ENCODE data around the gene VPS25.

Gene VPS25

DNA sequence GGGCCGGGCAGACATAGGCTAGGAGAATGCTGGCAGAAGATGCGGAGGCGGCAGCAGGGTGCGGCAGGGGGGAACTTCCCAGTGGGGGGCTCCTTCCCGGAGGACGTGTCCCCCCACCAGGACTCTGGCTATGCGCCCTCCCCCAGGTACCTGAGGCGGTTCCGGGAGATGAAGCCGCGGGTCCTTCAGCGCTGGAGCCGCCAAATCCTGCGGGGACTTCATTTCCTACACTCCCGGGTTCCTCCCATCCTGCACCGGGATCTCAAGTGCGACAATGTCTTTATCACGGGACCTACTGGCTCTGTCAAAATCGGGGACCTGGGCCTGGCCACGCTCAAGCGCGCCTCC, 10.5 kb downstream of the VPS25 start:
- no peaks in the 10 kb centered on the region for H3K36me3 ChIP-seq (ENCODE audit: low read length)
- H2AFZ ChIP-seq (ENCODE audit: low read depth, low read length, severe bottlenecking) = no peak overlapping the region
- H3K4me2 ChIP-seq (ENCODE audit: low read depth, low read length, poor library complexity, severe bottlenecking) = no peak overlapping the region
- H3K27ac ChIP-seq (ENCODE audit: low read depth, low read length) = no peak overlapping the region
- no peaks in the 10 kb centered on the region for H3K27me3 ChIP-seq (ENCODE audit: low read length)
- H3K9me3 ChIP-seq (ENCODE audit: insufficient read depth, low read length) = no peaks in the 10 kb centered on the region
- no peaks in the 10 kb centered on the region for H3K9me2 ChIP-seq (replicated peaks; ENCODE audit: insufficient read depth, low read length)
- no peak overlapping the region for H3K9ac ChIP-seq (ENCODE audit: low read length)
- H3K79me2 ChIP-seq (ENCODE audit: insufficient read depth, low read length) = no peaks in the 10 kb centered on the region
- TF ChIP-seq EZH2phosphoT487 (conservative IDR thresholded peaks at IDR 0.05; ENCODE audit: low read length) = no peak
- TF ChIP-seq, protein P1, sequence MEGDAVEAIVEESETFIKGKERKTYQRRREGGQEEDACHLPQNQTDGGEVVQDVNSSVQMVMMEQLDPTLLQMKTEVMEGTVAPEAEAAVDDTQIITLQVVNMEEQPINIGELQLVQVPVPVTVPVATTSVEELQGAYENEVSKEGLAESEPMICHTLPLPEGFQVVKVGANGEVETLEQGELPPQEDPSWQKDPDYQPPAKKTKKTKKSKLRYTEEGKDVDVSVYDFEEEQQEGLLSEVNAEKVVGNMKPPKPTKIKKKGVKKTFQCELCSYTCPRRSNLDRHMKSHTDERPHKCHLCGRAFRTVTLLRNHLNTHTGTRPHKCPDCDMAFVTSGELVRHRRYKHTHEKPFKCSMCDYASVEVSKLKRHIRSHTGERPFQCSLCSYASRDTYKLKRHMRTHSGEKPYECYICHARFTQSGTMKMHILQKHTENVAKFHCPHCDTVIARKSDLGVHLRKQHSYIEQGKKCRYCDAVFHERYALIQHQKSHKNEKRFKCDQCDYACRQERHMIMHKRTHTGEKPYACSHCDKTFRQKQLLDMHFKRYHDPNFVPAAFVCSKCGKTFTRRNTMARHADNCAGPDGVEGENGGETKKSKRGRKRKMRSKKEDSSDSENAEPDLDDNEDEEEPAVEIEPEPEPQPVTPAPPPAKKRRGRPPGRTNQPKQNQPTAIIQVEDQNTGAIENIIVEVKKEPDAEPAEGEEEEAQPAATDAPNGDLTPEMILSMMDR (IDR thresholded peaks at IDR 0.05; ENCODE audit: insufficient read depth, low read length, poor library complexity, severe bottlenecking) = no peak
- H3K4me3 ChIP-seq (ENCODE audit: insufficient read depth, low read length, poor library complexity, severe bottlenecking) = no peak overlapping the region
- H3F3A ChIP-seq (ENCODE audit: insufficient read depth) = no peaks in the 10 kb centered on the region
- H4K20me1 ChIP-seq (ENCODE audit: low read depth, low read length) = no peaks in the 10 kb centered on the region

DNA sequence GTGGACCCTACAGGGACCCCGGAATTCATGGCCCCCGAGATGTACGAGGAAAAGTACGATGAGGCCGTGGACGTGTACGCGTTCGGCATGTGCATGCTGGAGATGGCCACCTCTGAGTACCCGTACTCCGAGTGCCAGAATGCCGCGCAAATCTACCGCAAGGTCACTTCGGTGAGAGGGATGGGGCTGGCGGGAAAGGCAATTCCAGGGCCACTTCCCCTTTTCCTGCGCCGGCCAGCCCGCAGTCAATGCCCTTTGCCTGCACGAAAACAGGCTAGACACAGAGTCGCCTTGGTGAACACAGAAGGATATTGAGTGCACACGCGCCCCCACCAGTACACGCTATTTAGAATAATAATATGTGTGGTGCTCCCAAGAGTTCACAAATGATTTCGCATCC, 11.2 kb downstream of the VPS25 start:
- H3K9ac ChIP-seq (ENCODE audit: low read length) = no peak overlapping the region
- no peak overlapping the region for H3K4me3 ChIP-seq (ENCODE audit: insufficient read depth, low read length, poor library complexity, severe bottlenecking)
- H3K79me2 ChIP-seq (ENCODE audit: insufficient read depth, low read length) = no peaks in the 10 kb centered on the region
- H4K20me1 ChIP-seq (ENCODE audit: low read depth, low read length) = no peaks in the 10 kb centered on the region
- no peaks in the 10 kb centered on the region for H3K9me2 ChIP-seq (replicated peaks; ENCODE audit: insufficient read depth, low read length)
- H3K27me3 ChIP-seq (ENCODE audit: low read length) = no peaks in the 10 kb centered on the region
- H3K9me3 ChIP-seq (ENCODE audit: insufficient read depth, low read length) = no peaks in the 10 kb centered on the region
- H3F3A ChIP-seq (ENCODE audit: insufficient read depth) = no peaks in the 10 kb centered on the region
- no peak overlapping the region for H3K4me2 ChIP-seq (ENCODE audit: low read depth, low read length, poor library complexity, severe bottlenecking)
- no peak overlapping the region for H2AFZ ChIP-seq (ENCODE audit: low read depth, low read length, severe bottlenecking)
- H3K27ac ChIP-seq (ENCODE audit: low read depth, low read length) = no peak overlapping the region
- TF ChIP-seq, protein P1 (IDR thresholded peaks at IDR 0.05; ENCODE audit: insufficient read depth, low read length, poor library complexity, severe bottlenecking) = no peak
- TF ChIP-seq EZH2phosphoT487 (conservative IDR thresholded peaks at IDR 0.05; ENCODE audit: low read length) = no peak
- no peaks in the 10 kb centered on the region for H3K36me3 ChIP-seq (ENCODE audit: low read length)

DNA sequence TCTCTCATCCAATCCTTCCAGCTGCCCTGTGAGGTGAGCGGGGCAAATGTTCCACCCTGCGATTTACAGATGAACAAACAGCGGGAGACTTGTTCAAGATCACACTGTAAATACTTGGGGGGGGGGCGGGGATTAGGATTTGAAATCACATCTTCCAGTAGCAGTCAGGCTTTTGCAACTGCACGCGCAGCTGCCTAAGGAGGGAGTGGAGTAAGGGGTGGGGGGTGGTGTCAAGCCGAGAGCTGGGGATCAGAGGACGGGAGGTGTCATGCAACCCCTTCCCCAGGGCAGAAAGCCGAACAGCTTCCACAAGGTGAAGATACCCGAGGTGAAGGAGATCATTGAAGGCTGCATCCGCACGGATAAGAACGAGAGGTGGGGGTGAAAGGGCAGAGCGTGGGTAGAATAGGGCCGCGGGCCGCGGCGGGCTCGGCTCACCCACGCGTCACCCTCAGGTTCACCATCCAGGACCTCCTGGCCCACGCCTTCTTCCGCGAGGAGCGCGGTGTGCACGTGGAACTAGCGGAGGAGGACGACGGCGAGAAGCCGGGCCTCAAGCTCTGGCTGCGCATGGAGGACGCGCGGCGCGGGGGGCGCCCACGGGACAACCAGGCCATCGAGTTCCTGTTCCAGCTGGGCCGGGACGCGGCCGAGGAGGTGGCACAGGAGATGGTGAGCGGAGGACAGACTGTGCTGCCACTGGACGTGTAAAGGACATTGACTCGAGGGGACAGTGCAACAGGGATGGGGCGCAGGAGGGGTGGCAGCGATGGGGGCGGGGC, 11.8 kb downstream of the VPS25 start:
- Histone ChIP-seq H3K4me2 (ENCODE audit: low read depth, low read length, poor library complexity, severe bottlenecking) (no peak overlapping the region), H4K20me1 (ENCODE audit: low read depth, low read length) (no peaks in the 10 kb centered on the region), H3K4me3 (ENCODE audit: insufficient read depth, low read length, poor library complexity, severe bottlenecking) (no peak overlapping the region), H3K9me2 (replicated peaks; ENCODE audit: insufficient read depth, low read length) (no peaks in the 10 kb centered on the region), H3K27me3 (ENCODE audit: low read length) (no peaks in the 10 kb centered on the region), H3K9ac (ENCODE audit: low read length) (no peak overlapping the region), H3K79me2 (ENCODE audit: insufficient read depth, low read length) (no peaks in the 10 kb centered on the region), H3F3A (ENCODE audit: insufficient read depth) (no peaks in the 10 kb centered on the region), H2AFZ (ENCODE audit: low read depth, low read length, severe bottlenecking) (no peak overlapping the region), H3K36me3 (ENCODE audit: low read length) (no peaks in the 10 kb centered on the region), H3K9me3 (ENCODE audit: insufficient read depth, low read length) (no peaks in the 10 kb centered on the region), H3K27ac (ENCODE audit: low read depth, low read length) (no peak overlapping the region)
- TF ChIP-seq EZH2phosphoT487 (conservative IDR thresholded peaks at IDR 0.05; ENCODE audit: low read length) = no peak
- TF ChIP-seq, protein P1 (IDR thresholded peaks at IDR 0.05; ENCODE audit: insufficient read depth, low read length, poor library complexity, severe bottlenecking) = no peak
